Subcutaneous abdominal adipose tissue (tissue), 5 donors: ENCODE data around the gene FAM120C.

Experiments
- H3K27ac ChIP-seq: one replicate; pipeline ENCODE4 v1.7.0; 2013; ENCODE audit warnings: low read depth, mild to moderate bottlenecking, inconsistent platforms, low read length, moderate library complexity
- H3K27me3 ChIP-seq, 5 donors: one replicate each; pipeline ENCODE4 v1.7.0; 2013; ENCODE audit warnings: low read length in 5 of 5, inconsistent platforms in 1 of 5; ENCODE audit not compliant: control insufficient read depth in 5 of 5, insufficient read depth in 4 of 5
- H3K36me3 ChIP-seq, 5 donors: one replicate each; pipeline ENCODE4 v1.7.0; 2013; ENCODE audit warnings: low read length in 5 of 5; ENCODE audit not compliant: control insufficient read depth in 5 of 5, insufficient read depth in 5 of 5
- H3K4me1 ChIP-seq, 5 donors: one replicate each; pipeline ENCODE4 v1.7.0; 2013; ENCODE audit warnings: low read length in 5 of 5, mild to moderate bottlenecking in 3 of 5, moderate library complexity in 1 of 5; ENCODE audit not compliant: control insufficient read depth in 5 of 5, insufficient read depth in 5 of 5
- H3K4me3 ChIP-seq, 5 donors: one replicate each; pipeline ENCODE4 v1.7.0; 2013; ENCODE audit warnings: low read length in 5 of 5, low read depth in 1 of 5
- H3K9ac ChIP-seq, 5 donors: one replicate each; pipeline ENCODE4 v1.7.0; 2013; ENCODE audit warnings: low read length in 5 of 5, mild to moderate bottlenecking in 4 of 5, moderate library complexity in 3 of 5
- H3K9me3 ChIP-seq, 5 donors: one replicate each; pipeline ENCODE4 v1.7.0; 2013; ENCODE audit warnings: low read length in 5 of 5; ENCODE audit not compliant: control insufficient read depth in 5 of 5
- donor health status: healthy.
- donor health status: healthy.
- donor health status: healthy.
- donor health status: healthy.
- donor health status: healthy.

Gene FAM120C

DNA sequence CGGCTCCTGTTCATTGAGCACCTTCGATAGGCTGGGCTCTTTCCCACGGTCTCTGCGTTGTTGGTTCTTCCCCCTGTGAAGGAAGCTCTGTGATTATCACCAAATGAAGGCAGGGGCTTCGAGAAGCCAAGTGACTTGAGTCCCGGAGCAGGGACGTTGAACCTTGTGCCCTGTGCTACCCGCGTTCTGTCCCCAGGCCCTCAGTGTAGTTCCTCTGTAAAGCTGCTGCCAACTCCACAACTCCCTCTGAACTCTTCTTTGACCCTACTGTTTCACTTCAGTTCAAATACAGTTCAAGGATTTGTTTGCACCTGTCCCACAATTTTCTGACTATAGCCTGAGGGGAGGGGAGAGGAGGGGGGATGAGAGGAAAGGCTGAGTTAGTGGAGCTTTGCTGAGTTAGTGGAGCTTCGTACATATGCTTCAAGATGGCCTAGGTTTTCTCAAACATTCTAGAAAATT, 138.1 kb downstream of the FAM120C start:
- H3K4me3 ChIP-seq: peak overlapping the region; percentile 61 to 85 (median 72)
- H3K9me3 ChIP-seq: peaks cover 0 to 3% (median 0%) of the 10 kb centered on the region in 5 donors
- peak overlapping the region; percentile 91 for H3K27ac ChIP-seq
- H3K9ac ChIP-seq: peak overlapping the region; percentile 66 to 90 (median 83)
- peaks cover 0 to 3% (median 0%) of the 10 kb centered on the region in 5 donors for H3K27me3 ChIP-seq
- H3K36me3 ChIP-seq: peaks cover 9 to 18% (median 10%) of the 10 kb centered on the region in 5 donors
- peaks cover 3 to 20% (median 17%) of the 10 kb centered on the region in 5 donors for H3K4me1 ChIP-seq

DNA sequence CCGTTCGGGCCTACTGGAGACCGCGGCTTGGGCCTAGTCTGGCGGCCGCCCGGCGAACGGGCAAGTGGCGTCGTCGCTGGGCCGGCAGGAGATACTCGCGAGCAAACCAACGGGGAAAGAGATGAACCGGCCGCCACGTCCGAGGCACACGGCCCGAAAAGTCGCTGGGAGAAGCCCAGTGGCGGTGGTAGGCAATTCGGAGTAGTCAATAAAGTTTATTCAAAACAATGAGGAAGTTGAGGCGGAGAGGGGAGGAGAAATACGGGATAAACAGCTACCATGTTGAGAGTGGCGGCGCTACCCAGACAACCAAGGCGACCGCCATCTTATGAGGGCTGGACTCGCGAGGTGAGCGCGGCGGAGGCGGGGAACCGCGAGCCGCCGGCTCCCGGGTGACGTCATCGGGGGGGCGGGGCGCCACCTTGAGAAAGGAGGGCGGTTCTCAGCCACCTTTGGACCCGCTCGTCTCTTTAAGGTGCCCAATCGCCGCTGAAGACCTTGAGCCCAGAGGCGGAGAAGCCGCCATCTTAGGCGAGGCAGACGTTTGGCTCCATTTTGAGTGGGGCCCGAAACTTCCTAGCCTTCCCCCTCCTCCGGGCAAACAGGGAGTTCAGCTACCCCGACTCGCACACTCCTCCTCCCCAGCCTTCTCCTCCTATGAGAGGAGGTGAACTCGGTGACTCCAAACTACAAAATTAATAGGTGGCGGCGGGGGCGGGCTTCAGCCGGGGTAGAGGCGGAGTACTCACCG, 138.8 kb downstream of the FAM120C start, which contains the start of gene PHF8:
Gene PHF8, minus strand, starts transcription at position 348 of the 751 bp plus-strand sequence. CDS start 1,745 bp downstream, outside the sequence.
- Histone ChIP-seq H3K9me3 (peaks cover 0 to 3% (median 0%) of the 10 kb centered on the region in 5 donors), H3K4me1 (peaks cover 3 to 17% (median 14%) of the 10 kb centered on the region in 5 donors), H3K27ac (peak within 1 kb of the TSS; percentile 91), H3K36me3 (peaks cover 9 to 19% (median 10%) of the 10 kb centered on the region in 5 donors), H3K27me3 (peaks cover 0 to 3% (median 0%) of the 10 kb centered on the region in 5 donors), H3K4me3 (peak within 1 kb of the TSS; percentile 69 to 85 (median 75)), H3K9ac (peak within 1 kb of the TSS; percentile 81 to 90 (median 87))

DNA sequence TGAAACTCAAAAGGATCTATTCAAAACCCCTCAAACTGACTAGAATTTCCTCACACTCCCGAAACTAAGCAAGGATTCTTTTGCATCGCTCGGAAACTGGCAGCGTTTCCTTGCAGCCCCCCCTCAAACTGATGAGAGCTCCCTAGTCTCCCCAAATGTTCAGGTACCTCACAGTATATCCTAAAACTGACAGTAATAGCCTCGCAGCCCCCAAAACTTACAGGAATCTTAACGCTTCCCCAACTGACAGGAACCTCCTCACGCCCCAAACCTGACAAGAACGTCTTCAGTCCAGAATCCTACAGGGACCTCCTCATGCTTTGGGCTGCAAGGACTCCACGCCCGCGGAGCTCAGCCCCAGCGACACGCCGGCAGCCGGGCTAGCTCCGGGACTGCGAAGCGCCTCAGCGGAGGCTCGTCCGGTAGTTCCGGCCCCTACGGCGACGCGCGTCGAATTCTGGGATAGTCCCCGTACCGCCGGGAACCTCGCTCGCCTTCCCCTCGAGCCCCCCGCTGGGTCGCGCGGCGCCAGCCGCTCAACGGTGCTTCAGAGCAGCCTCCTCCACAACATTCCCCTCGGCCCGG, 139.4 kb downstream of the FAM120C start:
- Histone ChIP-seq H3K9me3 (peaks cover 0 to 3% (median 0%) of the 10 kb centered on the region in 5 donors), H3K36me3 (peaks cover 9 to 19% (median 10%) of the 10 kb centered on the region in 5 donors), H3K4me1 (peaks cover 3 to 17% (median 12%) of the 10 kb centered on the region in 5 donors), H3K27ac (peak overlapping the region; percentile 91), H3K4me3 (peak overlapping the region; percentile 69 to 82 (median 75)), H3K27me3 (peaks cover 0 to 3% (median 0%) of the 10 kb centered on the region in 5 donors), H3K9ac (peak overlapping the region; percentile 63 to 89 (median 81))

DNA sequence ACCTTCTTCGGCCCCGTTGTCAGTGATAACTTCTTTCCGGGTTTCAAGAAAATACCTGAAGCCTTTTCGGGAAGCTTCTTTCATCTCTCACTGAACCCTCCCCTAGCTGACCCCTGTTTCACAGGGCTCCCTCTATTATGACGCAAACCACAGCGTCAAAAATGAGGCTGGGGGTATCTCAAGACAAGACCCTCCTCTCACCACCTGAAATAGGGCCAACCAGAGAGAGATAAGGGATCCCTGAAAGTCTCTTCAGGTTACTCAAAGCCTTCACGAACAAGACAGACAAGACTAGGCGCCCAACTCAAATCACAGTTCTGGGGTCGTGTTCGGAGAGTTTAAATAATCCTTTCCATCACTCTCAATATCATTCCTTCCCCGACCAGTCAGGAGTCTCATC, 140.0 kb downstream of the FAM120C start:
- Histone ChIP-seq H3K27ac (peak overlapping the region; percentile 91), H3K9ac (peak overlapping the region; percentile 63 to 89 (median 81)), H3K4me3 (peak overlapping the region; percentile 69 to 82 (median 75)), H3K4me1 (peaks cover 3 to 17% (median 12%) of the 10 kb centered on the region in 5 donors), H3K9me3 (peaks cover 0 to 3% (median 0%) of the 10 kb centered on the region in 5 donors), H3K27me3 (peaks cover 0 to 3% (median 0%) of the 10 kb centered on the region in 5 donors), H3K36me3 (peaks cover 10 to 19% (median 12%) of the 10 kb centered on the region in 5 donors)

DNA sequence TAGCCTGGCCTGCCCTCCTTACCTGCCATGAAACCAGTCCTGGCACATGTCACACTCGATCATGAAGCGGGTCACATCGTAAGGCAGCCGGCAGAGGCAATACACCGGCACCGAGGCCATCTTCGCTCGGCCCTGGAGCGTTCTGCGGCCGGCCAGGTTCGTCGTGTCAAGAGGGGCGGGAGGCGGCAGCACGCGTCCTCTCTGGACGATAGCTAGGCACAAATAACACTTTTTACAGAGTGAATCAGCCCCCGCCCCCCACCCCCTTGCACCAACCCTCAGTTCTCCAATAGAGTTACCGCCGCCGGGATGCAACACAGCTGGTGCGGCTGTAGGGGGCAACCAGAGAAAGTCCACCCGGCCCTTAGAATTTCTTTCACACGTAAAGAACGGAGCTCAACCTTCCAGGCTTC, 140.4 kb downstream of the FAM120C start:
- H3K27me3 ChIP-seq: peaks cover 0 to 3% (median 0%) of the 10 kb centered on the region in 5 donors
- H3K9me3 ChIP-seq: peaks cover 0 to 3% (median 0%) of the 10 kb centered on the region in 5 donors
- peaks cover 10 to 19% (median 12%) of the 10 kb centered on the region in 5 donors for H3K36me3 ChIP-seq
- peak overlapping the region in 2 of 5 donors; percentile 53 to 80 for H3K9ac ChIP-seq
- H3K27ac ChIP-seq: no peak overlapping the region
- peak overlapping the region; percentile 11 to 82 (median 72) for H3K4me3 ChIP-seq
- H3K4me1 ChIP-seq: peaks cover 3 to 17% (median 12%) of the 10 kb centered on the region in 5 donors

DNA sequence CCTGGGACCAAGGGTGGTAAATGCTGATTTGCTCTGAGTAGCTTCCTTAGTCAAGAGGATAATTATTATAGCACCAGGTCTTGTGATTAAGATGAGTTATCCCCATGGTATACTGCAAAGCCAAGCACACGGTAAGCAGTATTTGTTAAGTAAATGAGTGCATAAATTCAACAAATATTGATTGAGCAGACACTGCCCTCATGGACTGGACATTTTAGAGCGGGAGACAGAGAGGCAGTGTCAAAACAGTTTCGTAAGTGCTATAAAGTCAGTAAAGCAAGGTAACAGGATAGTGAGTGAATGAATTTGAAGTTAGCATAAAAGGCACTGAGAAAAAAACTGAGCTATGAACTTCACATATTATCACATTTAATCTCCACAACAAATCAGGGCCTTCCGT, 152.7 kb downstream of the FAM120C start:
- Histone ChIP-seq H3K27me3 (peaks cover 0 to 4% (median 0%) of the 10 kb centered on the region in 5 donors), H3K4me1 (no peaks in the 10 kb centered on the region), H3K9ac (no peak overlapping the region), H3K4me3 (no peak overlapping the region), H3K9me3 (no peaks in the 10 kb centered on the region), H3K36me3 (peaks cover 3 to 58% (median 26%) of the 10 kb centered on the region in 5 donors), H3K27ac (no peak overlapping the region)

DNA sequence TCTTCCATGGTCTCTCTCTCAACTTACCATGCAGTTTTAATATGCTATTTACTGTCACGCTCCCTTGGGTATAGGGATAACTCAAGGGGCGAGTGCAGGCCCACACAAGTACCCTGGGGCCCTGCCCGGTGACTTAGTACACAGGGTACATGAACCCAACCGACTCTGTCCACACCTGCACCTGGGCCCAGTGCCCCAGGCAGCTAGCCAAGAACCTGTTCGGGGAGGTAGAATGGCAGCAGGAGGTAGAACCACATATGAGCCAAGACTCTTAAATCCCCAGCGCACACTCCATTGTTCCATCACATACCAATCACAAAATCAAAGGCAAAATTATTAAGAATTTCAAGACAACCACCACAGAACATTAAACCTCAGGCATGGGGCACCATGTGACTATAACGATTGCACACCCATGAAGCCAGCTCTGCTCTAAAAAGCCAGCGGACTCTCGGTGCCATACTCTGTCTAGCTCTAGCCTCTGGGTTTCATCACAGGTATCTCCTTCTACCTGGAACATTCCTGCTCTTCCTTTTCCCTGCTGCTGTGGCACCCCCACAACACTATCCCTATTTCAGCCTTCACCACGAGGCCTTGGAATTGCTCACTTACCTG, 153.4 kb downstream of the FAM120C start:
- H3K27me3 ChIP-seq: peaks cover 0 to 4% (median 0%) of the 10 kb centered on the region in 5 donors
- H3K4me3 ChIP-seq: no peak overlapping the region
- no peaks in the 10 kb centered on the region for H3K4me1 ChIP-seq
- H3K27ac ChIP-seq: no peak overlapping the region
- H3K9me3 ChIP-seq: no peaks in the 10 kb centered on the region
- H3K9ac ChIP-seq: no peak overlapping the region
- H3K36me3 ChIP-seq: peaks cover 3 to 58% (median 24%) of the 10 kb centered on the region in 5 donors

DNA sequence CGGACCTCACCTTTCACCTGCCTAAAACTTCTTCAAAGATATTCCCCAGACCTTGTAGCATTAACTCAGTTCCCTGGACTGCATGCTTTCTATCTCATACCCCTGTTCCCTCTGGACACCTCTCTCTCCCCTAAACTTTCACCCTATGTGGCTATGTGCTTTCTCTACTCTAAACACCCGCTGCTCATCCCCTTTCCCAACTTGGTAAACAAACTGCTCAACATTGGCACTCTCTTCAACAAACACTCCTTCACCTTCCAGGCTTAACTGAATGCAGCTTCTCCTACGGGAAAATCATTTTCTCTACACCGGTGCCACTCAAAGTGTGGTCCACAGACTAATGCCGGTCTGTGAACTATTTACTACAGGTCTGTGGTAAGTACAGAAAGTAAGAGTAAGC, 158.7 kb downstream of the FAM120C start:
- Histone ChIP-seq H3K27ac (no peak overlapping the region), H3K4me1 (no peaks in the 10 kb centered on the region), H3K9ac (no peak overlapping the region), H3K4me3 (no peak overlapping the region), H3K36me3 (peaks cover 8 to 36% (median 25%) of the 10 kb centered on the region in 5 donors), H3K27me3 (peaks cover 0 to 2% (median 0%) of the 10 kb centered on the region in 5 donors), H3K9me3 (no peaks in the 10 kb centered on the region)
